Measurements from ENCODE around the gene NUDC. TPM values are rescaled to one million over a fixed set of nuclear protein-coding genes. Genes with fewer than 3 reads are reported as not detected.

The NUDC gene
- total and polyA plus RNA-seq, 2 of the 4 experiments (the other 2 are of a cell fraction) = 34.8 to 89.8 TPM

- Histone ChIP-seq H3K23ac (ENCODE audit: low read depth, low read length) (no peak overlapping the region), H3K4me3 (ENCODE audit: insufficient read depth, low read depth, low read length) (no peak overlapping the region), H2BK20ac (ENCODE audit: low read depth, low read length) (no peak overlapping the region), H2BK120ac (ENCODE audit: low read depth, low read length) (no peak overlapping the region), H3K36me3 (ENCODE audit: control insufficient read depth, insufficient read depth, low read length) (peaks cover 22% of the 10 kb centered on the region), H3K14ac (replicated peaks; ENCODE audit: low read depth, low read length) (no peak overlapping the region), H2AK5ac (ENCODE audit: low read depth, low read length) (no peak overlapping the region), H4K8ac (ENCODE audit: low read depth in 2 of 2, low read length in 2 of 2) (no peak overlapping the region), H4K20me1 (ENCODE audit: insufficient read depth, low read length) (peaks cover 4% of the 10 kb centered on the region; the same call in 1 of the 2 replicates), H4K5ac (ENCODE audit: low read depth, low read length) (no peak overlapping the region), H3K9me1 (ENCODE audit: insufficient read depth, low read length) (no peaks in the 10 kb centered on the region), H3K4me1 (ENCODE audit: control insufficient read depth, insufficient read depth, low read length) (no peaks in the 10 kb centered on the region), H2BK15ac (ENCODE audit: low read depth, low read length) (no peak overlapping the region), H3K9ac (ENCODE audit: low read depth, low read length) (no peak overlapping the region), H2BK5ac (ENCODE audit: low read depth, low read length, poor library complexity, severe bottlenecking) (no peak overlapping the region), H3K56ac (ENCODE audit: extremely low read depth, insufficient read depth, low read length) (no peak overlapping the region), H3K27me3 (ENCODE audit: control insufficient read depth, insufficient read depth, low read length) (no peaks in the 10 kb centered on the region), H2AFZ (replicated peaks; ENCODE audit: low read length, poor library complexity) (no peak overlapping the region), H3K4ac (ENCODE audit: low read depth, low read length) (no peak overlapping the region), H3K18ac (ENCODE audit: low read depth, low read length) (no peak overlapping the region), H3K4me2 (ENCODE audit: low read depth, low read length) (no peak overlapping the region), H3K79me1 (ENCODE audit: low read depth in 1 of 2, low read length in 2 of 2) (peaks cover 0 to 13% of the 10 kb centered on the region in 2 experiments; a peak in 3 of 4 replicates), H4K91ac (ENCODE audit: insufficient read depth, low read depth, low read length) (no peak overlapping the region), H3K9me3 (ENCODE audit: control insufficient read depth, insufficient read depth, low read length) (no peaks in the 10 kb centered on the region), H2AK9ac (replicated peaks; ENCODE audit: low read depth, low read length, poor library complexity) (no peak overlapping the region), H3K27ac (ENCODE audit: insufficient read depth, low read length) (no peak overlapping the region)
- ATAC-seq (ENCODE audit: low read depth) (no peak), DNase-seq (no peak)
- intact Hi-C loops (cut with micrococcal nuclease) = no loop called here
- 76% methylated on average over 2 of the region's 4 CpGs; no CpG with 5 or more reads in 1 of the 2 experiments for WGBS, 2 experiments (ENCODE audit: extremely low coverage in 2 of 2, insufficient read length in 1 of 2)
- in situ Hi-C loops (cut with MboI; ENCODE audit: low sequenced_read_pairs) = loop anchor here (10.0 kb wide), 1 partner anchor 270 kb away; no protein-coding TSS in a partner anchor
- ChIA-PET POLR2A (ENCODE audit: unreplicated experiment) (no interaction called here), CTCF (no interaction called here)
- dilution Hi-C loops (cut with HindIII; ENCODE audit: low sequenced_read_pairs, unreplicated experiment) = no loop called here
- BruUV-seq (replicated peaks) = no TSS peak
- TF ChIP-seq BHLHE40 (IDR thresholded peaks at IDR 0.05; ENCODE audit: low read depth, low read length) = no peak
Measured at GRCh38 chr1:26874896-26875295, 46.6 kb upstream of the NUDC start.

Measured in IMR-90 (cell line).